HepG2 (cell line): ENCODE measurements around the gene UCN2. TPM values are rescaled to one million over a fixed set of nuclear protein-coding genes. Genes with fewer than 3 reads are reported as not detected.
A peak's percentile ranks its signal among the peaks of the same experiment; 100 is the strongest.
"Not testable (repeated sequence)": the region's sequence is repeated elsewhere in the genome, so short reads cannot be mapped to it uniquely, and the experiment has no call there.

ENCODE experiments used
- ATAC-seq: fragments of 200-7000 bp; cut with Tn5 transposase; 3 replicates; pipeline ENCODE4 v1.9.1; 2020; ENCODE audit warnings: mild to moderate bottlenecking, moderate library complexity
- BruUV-seq: library from RNA; stranded (reverse); fragments of 400-500 nt; replicated peaks from 2 replicates; lab custom pipeline; 2021; lab: Mats Ljungman, UMichigan
- CTCF ChIA-PET: fragments of 300-600 bp; formaldehyde crosslinking; extraction: SDS; loops from one replicate; lab custom pipeline; 2021; ENCODE audit warnings: low total read pairs, inconsistent platforms, low intra/inter-chr PET ratio; lab: Yijun Ruan, JAX
- POLR2A ChIA-PET: fragments of 350-600 bp; sonication (Branson Sonifier 250); formaldehyde crosslinking; loops from one replicate; lab custom pipeline; 2020; ENCODE audit warnings: antibody characterized with exemption, inconsistent platforms; lab: Yijun Ruan, JAX
- DNase-seq: peaks from one replicate; pipeline ENCODE4 v3.0.0-alpha.2; 2015; ENCODE audit warnings: low spot score
- FAIRE-seq: peaks from 3 replicates; lab custom pipeline; 2011; peaks lifted over from hg19 to GRCh38; lab: Jason Lieb, UNC
- H2AFZ ChIP-seq: one replicate; pipeline ENCODE4 v1.6.1; 2011; ENCODE audit warnings: low read length, inconsistent platforms
- H3K27ac ChIP-seq: fragments of 300-600 bp; 3 replicates; pipeline ENCODE4 v1.8.0; 2011; ENCODE audit warnings: mixed run types, mild to moderate bottlenecking, mixed read lengths, low read length, inconsistent platforms; ENCODE audit not compliant: insufficient read depth; ENCODE audit errors: extremely low read length
- H3K27me3 ChIP-seq, 2 experiments: fragments of 200-600 bp in 1 of 2; 2 replicates in 1 of 2; 3 replicates in 1 of 2; pipeline versions ENCODE4 v1.6.0 to v1.8.0; 2011; ENCODE audit warnings: low read length in 2 of 2, mild to moderate bottlenecking in 2 of 2, moderate library complexity in 2 of 2, inconsistent platforms in 1 of 2; ENCODE audit not compliant: insufficient read depth in 2 of 2, control insufficient read depth in 1 of 2
- H3K36me3 ChIP-seq, 2 experiments: fragments of 200-600 bp in 1 of 2; replicated peaks in 1 of 2; 2 replicates in 1 of 2; 3 replicates in 1 of 2; pipeline versions ENCODE4 v1.5.1 to v1.8.0; 2011; ENCODE audit warnings: low read length in 2 of 2, inconsistent platforms in 1 of 2; ENCODE audit not compliant: insufficient read depth in 2 of 2, control insufficient read depth in 1 of 2
- H3K4me1 ChIP-seq: 2 replicates; pipeline ENCODE4 v1.5.1; 2012; ENCODE audit warnings: low read length, inconsistent platforms; ENCODE audit not compliant: insufficient read depth
- H3K4me2 ChIP-seq: 2 replicates; pipeline ENCODE4 v1.6.0; 2011; ENCODE audit warnings: low read depth, low read length, inconsistent platforms
- H3K4me3 ChIP-seq, 3 experiments: fragments of 200-600 bp in 1 of 3; sonication (generic), shearing (Covaris generic) in 1 of 3; replicated peaks in 1 of 3; 2 replicates each; pipeline ENCODE4 v1.5.1; 2011 to 2016; ENCODE audit warnings: low read length in 3 of 3, inconsistent platforms in 2 of 3, low read depth in 2 of 3, mild to moderate bottlenecking in 2 of 3, control low read depth in 1 of 3, mixed read lengths in 1 of 3; ENCODE audit not compliant: insufficient read depth in 1 of 3
- H3K79me2 ChIP-seq: one replicate; pipeline ENCODE4 v1.6.1; 2011; ENCODE audit warnings: low read length, inconsistent platforms; ENCODE audit not compliant: insufficient read depth
- H3K9ac ChIP-seq: 2 replicates; pipeline ENCODE4 v1.6.0; 2011; ENCODE audit warnings: mild to moderate bottlenecking, low read depth, low read length, inconsistent platforms; ENCODE audit not compliant: insufficient read depth
- H3K9me3 ChIP-seq: 2 replicates; pipeline ENCODE4 v1.5.1; 2012; ENCODE audit warnings: mild to moderate bottlenecking, low read length
- H4K20me1 ChIP-seq: 2 replicates; pipeline ENCODE4 v1.6.0; 2011; ENCODE audit warnings: inconsistent platforms, mild to moderate bottlenecking, low read length, moderate library complexity; ENCODE audit not compliant: insufficient read depth
- BATF2 ChIP-seq: sonication (generic); formaldehyde crosslinking; IDR thresholded peaks from 2 replicates; pipeline ENCODE4 v1.8.0; 2022; ENCODE audit warnings: mild to moderate bottlenecking, missing genetic modification reagents, moderate library complexity
- IRF1 ChIP-seq: sonication (generic); formaldehyde crosslinking; IDR thresholded peaks from 2 replicates; pipeline ENCODE4 v1.4.0; 2020; ENCODE audit warnings: low read depth, mild to moderate bottlenecking, missing genetic modification reagents
- POLR2AphosphoS5 ChIP-seq: IDR thresholded peaks from 2 replicates; pipeline ENCODE4 v1.6.1; 2012; ENCODE audit warnings: low read depth, low read length
- TBL1XR1 ChIP-seq: fragments of 150-350 bp; IDR thresholded peaks from 2 replicates; pipeline ENCODE4 v1.6.1; 2014; ENCODE audit warnings: borderline replicate concordance, low read length; ENCODE audit not compliant: partially characterized antibody
- ZNF121 ChIP-seq: sonication (generic); formaldehyde crosslinking; IDR thresholded peaks from 2 replicates; pipeline ENCODE4 v1.5.0; 2020; ENCODE audit warnings: mild to moderate bottlenecking, missing genetic modification reagents
- ZNF691 ChIP-seq: sonication (generic); formaldehyde crosslinking; IDR thresholded peaks from 2 replicates; pipeline ENCODE4 v1.4.0; 2020; ENCODE audit warnings: missing genetic modification reagents, low read depth, mild to moderate bottlenecking, borderline replicate concordance
- WGBS: methylation state at CpG from one replicate; pipeline ENCODE4 v1.1.6; 2017; ENCODE audit warnings: low lambda C conversion rate; 5-methylcytosine and 5-hydroxymethylcytosine counted together
- in situ Hi-C: cut with HindIII; loops from 2 replicates; pipeline ENCODE4 v1.10.0; 2017; ENCODE audit warnings: low pct_unique_long_range_greater_than_20kb; ENCODE audit not compliant: extremely low pct_ligation_motif_present
- intact Hi-C: fragments of 100-400 bp; cut with micrococcal nuclease; formaldehyde crosslinking; loops from one replicate; pipeline ENCODE4 v1.10.0; 2022; ENCODE audit not compliant: unreplicated experiment
- polyA plus RNA-seq, 8 experiments: library from polyadenylated mRNA; depleted of rRNA in 3 of 8; stranded (reverse) in 7 of 8; unstranded in 1 of 8; fragments of >200 nt; fragmentation: Illumina TruSeq in 4 of 8; extraction: Trizol in 4 of 8; gene quantifications; 2 replicates each; pipeline versions ENCODE4 v1.2.1 to v1.2.3, GENCODE V29; 2011 to 2016; ENCODE audit warnings: low read depth in 4 of 8, missing spikeins in 1 of 8, mixed read lengths in 1 of 8; ENCODE audit not compliant: insufficient read depth in 1 of 8
- total RNA-seq, 5 experiments: library from RNA; depleted of rRNA; stranded (reverse); fragments of >200 nt; fragmentation: Illumina TruSeq; extraction: Trizol; gene quantifications; 2 replicates each; pipeline ENCODE4 v1.2.3, GENCODE V29; 2016; ENCODE audit warnings: low read depth in 1 of 5

The UCN2 gene
- total and polyA plus RNA-seq, 2 of the 13 experiments (the other 11 are each of a cell fraction or from before 2014, with no cell fraction given), result 0.07 to 1.5 TPM

DNA sequence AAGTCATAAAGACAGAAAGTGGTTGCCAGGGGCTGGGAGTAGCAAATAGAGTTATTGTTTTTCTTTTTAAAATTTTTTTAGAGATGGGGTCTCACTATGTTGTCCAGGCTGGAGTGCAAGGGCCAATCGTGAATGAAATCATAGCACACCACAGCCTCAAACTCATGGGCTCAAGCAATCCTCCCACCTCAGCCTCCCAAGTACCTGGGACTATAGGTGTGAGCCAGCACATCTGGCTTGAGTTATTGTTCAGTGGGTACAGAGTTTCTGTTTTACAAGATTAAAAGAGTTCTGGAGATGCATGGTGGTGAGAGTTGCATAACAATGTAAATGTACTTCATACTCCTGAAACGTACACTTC, 30.6 kb downstream of the UCN2 start:
- TF ChIP-seq POLR2AphosphoS5 (0 out of 2 replicates have a peak, but pooled peaks have one; percentile 25), IRF1 (no peak), ZNF121 (CRISPR knock-in tag) (peak; percentile 67)
- intact Hi-C loops, result no loop called here
- no peaks in the 10 kb centered on the region for H4K20me1 ChIP-seq
- no TSS peak for BruUV-seq
- H3K4me2 ChIP-seq, result no peak overlapping the region
- in situ Hi-C loops, result no loop called here
- H3K79me2 ChIP-seq, result no peaks in the 10 kb centered on the region
- no peak overlapping the region for H3K9ac ChIP-seq
- no peak overlapping the region for H2AFZ ChIP-seq
- ChIA-PET POLR2A (no interaction called here), CTCF (no interaction called here)
- ATAC-seq (no peak), FAIRE-seq (no peak), DNase-seq (no peak)
- H3K27me3 ChIP-seq, result no peaks in the 10 kb centered on the region
- WGBS, result 93% methylated on average over 2 of the region's 2 CpGs
- no peak overlapping the region for H3K4me3 ChIP-seq
- no peak overlapping the region for H3K27ac ChIP-seq
- peaks cover 20 to 71% of the 10 kb centered on the region in 2 experiments for H3K36me3 ChIP-seq
- H3K4me1 ChIP-seq, result no peaks in the 10 kb centered on the region
- H3K9me3 ChIP-seq, result no peaks in the 10 kb centered on the region

DNA sequence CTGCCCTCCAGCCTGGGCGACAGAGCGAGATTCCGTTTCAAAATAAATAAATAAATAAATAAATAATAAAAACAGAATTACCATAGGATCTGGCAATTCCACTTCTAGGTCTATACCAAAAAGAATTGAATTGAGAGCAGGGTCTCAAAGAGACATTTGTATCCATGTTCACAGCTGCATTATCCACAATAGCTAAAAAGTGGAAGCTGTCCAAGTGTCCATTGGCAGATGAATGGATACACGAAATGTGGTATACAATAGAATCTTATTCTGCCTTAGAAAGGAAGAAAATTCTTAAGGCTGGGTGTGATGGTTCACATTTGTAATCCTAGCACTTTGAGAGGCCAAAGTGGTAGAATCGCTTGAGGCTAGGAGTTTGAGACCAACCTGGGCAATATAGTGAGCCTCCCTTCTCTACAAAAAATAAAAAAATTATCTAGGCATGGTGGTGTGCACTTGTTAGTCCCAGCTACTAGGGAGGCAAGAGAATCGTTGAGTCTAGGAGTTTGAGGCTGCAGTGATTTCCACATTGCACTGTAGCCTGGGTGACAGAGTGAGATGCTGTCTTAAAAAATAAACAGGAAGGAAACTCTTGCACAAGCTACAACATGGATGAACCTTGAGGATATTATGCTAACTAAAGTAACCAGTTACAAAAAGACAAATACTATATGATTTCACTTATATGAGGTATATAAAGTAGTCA, 31.2 kb downstream of the UCN2 start:
- in situ Hi-C loops (no loop called here), intact Hi-C loops (no loop called here)
- Histone ChIP-seq H3K36me3 (peaks cover 20 to 69% of the 10 kb centered on the region in 2 experiments), H3K4me1 (no peaks in the 10 kb centered on the region), H3K27ac (no peak overlapping the region), H3K79me2 (no peaks in the 10 kb centered on the region), H3K9me3 (no peaks in the 10 kb centered on the region), H2AFZ (no peak overlapping the region), H4K20me1 (no peaks in the 10 kb centered on the region), H3K4me2 (no peak overlapping the region), H3K27me3 (no peaks in the 10 kb centered on the region), H3K4me3 (no peak overlapping the region), H3K9ac (no peak overlapping the region)
- no peak for ATAC-seq
- BruUV-seq, result no TSS peak
- CTCF ChIA-PET, result no interaction called here
- no peak for TF ChIP-seq ZNF691 (CRISPR knock-in tag)
- no peak for TF ChIP-seq TBL1XR1
- TF ChIP-seq BATF2 (CRISPR knock-in tag), result no peak
- POLR2A ChIA-PET, result no interaction called here
- 89% methylated on average over 6 of the region's 6 CpGs for WGBS
- FAIRE-seq, result no peak
- no peak for DNase-seq

DNA sequence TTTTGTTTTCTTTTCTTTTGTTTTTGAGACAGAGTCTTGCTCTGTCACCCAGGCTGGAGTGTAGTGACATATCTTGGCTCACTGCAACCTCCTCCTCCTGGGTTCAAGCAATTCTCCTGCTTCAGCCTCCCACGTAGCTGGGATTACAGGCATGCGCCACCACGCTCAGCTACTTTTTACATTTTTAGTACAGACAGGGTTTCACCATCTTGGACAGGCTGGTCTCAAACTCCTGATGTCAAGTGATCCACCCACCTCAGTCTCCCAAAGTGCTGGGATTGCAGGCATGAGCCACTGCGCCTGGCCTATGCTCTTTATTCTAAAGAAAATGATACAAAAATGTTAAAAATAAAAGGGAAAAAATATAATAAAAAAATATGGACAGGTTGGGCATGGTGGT, 32.9 kb downstream of the UCN2 start:
- ATAC-seq, BruUV-seq, FAIRE-seq, H4K20me1 ChIP-seq, H3K79me2 ChIP-seq, H3K4me3 ChIP-seq, H3K27ac ChIP-seq, H3K9me3 ChIP-seq, POLR2A ChIA-PET, H2AFZ ChIP-seq, in situ Hi-C loops, H3K27me3 ChIP-seq, H3K4me1 ChIP-seq, intact Hi-C loops, CTCF ChIA-PET, H3K4me2 ChIP-seq, DNase-seq, H3K9ac ChIP-seq: not testable (repeated sequence)
- WGBS, result 97% methylated on average over 4 of the region's 4 CpGs
- peaks cover 17 to 55% of the 10 kb centered on the region in 2 experiments for H3K36me3 ChIP-seq
